Keratinocyte (primary cell): ENCODE data around the gene PGLYRP3.

ENCODE experiments used
- EZH2 ChIP-seq: IDR thresholded peaks from one replicate; pipeline ENCODE4 v1.6.1; 2012; ENCODE audit warnings: inconsistent platforms, mild to moderate bottlenecking, low read length, moderate library complexity
- TF ChIP-seq, protein P1 (sequence below), 3 experiments: IDR thresholded peaks in 1 of 3; conservative IDR thresholded peaks in 1 of 3; optimal IDR thresholded peaks in 1 of 3; 2 replicates in 2 of 3; 3 replicates in 1 of 3; pipeline versions ENCODE3 to v1.5.1; 2011; ENCODE audit warnings: low read length in 3 of 3, mild to moderate bottlenecking in 3 of 3, moderate library complexity in 2 of 3, control low read depth in 1 of 3, inconsistent platforms in 1 of 3; ENCODE audit not compliant: insufficient read depth in 2 of 3; ENCODE audit errors: extremely low read depth in 1 of 3

DNA sequence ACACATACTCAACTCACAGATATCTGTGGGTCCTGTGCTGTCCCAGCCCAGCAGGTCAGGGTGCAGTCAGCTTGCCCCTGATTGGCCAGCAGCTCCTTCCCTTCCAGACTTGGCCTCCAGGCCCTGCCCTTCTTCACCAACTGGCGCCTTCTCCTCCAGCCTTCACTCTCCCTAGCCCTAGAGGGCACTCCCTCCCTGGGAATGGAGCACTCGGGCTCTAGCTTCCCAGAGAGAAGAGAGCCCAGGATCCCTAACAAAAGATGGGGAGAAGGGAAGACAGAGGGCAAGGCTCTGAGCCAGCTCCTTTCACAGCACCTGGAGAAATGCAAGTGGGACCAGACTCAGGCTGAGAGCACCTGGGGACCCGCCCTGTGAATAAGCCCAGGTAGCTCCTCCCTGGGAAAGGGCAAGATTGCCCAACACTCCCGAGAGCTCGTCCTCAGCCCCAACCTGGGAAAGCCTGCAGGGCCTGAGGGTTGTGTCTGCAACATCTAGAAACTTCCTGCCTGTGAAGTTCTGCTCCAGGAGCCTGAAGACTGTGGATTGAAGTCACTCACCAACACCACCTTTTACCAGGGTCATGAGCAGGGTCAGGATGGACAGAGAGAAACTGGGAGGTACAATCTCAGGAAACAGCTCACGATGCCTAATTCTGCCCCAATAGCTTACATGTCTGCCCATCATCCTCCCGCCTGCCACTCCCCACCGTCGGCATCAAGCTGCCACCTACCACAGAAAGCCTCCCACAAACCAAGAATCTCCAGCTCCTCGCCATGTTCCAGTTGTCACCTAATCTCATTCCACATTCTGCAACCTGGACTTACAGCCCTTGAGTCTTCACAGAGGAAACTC, 36.0 kb upstream of the PGLYRP3 start, which contains the start of gene PGLYRP4:
- TF ChIP-seq, protein P1, sequence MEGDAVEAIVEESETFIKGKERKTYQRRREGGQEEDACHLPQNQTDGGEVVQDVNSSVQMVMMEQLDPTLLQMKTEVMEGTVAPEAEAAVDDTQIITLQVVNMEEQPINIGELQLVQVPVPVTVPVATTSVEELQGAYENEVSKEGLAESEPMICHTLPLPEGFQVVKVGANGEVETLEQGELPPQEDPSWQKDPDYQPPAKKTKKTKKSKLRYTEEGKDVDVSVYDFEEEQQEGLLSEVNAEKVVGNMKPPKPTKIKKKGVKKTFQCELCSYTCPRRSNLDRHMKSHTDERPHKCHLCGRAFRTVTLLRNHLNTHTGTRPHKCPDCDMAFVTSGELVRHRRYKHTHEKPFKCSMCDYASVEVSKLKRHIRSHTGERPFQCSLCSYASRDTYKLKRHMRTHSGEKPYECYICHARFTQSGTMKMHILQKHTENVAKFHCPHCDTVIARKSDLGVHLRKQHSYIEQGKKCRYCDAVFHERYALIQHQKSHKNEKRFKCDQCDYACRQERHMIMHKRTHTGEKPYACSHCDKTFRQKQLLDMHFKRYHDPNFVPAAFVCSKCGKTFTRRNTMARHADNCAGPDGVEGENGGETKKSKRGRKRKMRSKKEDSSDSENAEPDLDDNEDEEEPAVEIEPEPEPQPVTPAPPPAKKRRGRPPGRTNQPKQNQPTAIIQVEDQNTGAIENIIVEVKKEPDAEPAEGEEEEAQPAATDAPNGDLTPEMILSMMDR (optimal IDR thresholded peaks at IDR 0.05 in 1 of 3, IDR thresholded peaks at IDR 0.05 in 1 of 3, conservative IDR thresholded peaks at IDR 0.05 in 1 of 3; ENCODE audit: extremely low read depth in 1 of 3, insufficient read depth in 2 of 3, low read length in 3 of 3), result peak in 1 of 3 experiments; percentile 6
- no peak for TF ChIP-seq EZH2
